ENCODE results near the gene ZG16B.

ZG16B gene

GRCh38 chr16:2825906-2826305 is 4.2 kb upstream of the ZG16B start:
- no peak for DNase-seq

DNA sequence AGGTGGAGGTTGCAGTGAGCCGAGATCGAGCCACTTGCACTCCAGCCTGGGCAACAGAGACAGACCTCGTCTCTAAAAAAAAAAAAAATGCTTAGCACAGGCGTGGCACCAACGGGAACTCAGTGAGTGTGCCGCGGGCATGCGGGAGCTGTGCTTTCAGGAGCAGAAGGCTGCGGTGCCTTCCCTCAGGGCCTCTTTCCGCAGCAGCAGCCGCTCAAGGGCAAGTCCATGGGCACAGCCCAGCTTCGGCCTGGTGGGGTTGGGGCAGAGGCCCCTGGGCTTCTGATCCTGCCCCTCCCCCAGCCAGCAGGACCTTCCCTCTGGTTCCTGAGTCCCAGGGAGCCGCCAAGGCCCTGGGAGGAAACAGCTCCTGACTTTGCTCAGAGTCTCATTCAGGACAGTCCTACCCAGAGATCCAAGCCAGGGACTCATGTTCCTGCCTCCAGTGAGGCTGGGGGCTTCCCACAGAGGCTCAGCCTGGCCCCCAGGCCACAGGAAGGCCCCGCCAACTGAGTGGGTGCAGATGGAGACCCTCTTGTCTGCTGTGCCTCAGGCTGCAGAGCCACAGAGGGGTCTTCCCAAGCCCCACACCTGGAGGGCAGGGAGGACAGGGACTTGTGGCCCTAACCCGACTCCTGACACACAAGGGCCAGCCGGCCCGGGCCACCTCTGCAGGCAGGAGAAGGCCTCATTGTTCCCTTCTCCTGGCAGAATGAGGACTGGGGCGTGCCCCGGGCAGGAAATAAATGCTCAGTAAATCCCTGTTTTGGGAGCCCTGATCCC is 3.3 kb upstream of the ZG16B start:
- DNase-seq, result no peak

DNA sequence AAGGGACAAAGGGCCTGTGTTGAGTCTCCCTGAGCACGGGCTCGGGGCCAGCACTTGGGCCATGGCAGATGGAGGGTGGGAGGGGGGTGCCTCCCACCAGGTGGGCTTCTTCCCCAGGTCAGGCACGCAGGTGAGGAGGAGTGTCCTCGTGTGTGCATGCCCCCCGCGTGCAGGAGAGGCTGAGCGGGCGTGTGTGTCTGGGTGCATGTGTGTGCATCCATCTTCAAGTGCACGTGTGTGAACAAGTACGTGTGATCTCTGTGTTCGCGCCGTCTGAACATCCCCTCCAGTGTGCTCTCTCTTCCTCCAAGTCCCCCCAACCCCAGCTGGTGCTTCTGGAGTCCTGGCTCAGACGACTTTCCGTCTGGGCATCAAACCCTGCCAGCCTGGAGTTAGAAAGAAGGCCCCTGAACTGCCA is 2.7 kb upstream of the ZG16B start:
- no peak for DNase-seq

GRCh38 chr16:2827831-2828520 is 2.1 kb upstream of the ZG16B start:
- no peak for DNase-seq

DNA sequence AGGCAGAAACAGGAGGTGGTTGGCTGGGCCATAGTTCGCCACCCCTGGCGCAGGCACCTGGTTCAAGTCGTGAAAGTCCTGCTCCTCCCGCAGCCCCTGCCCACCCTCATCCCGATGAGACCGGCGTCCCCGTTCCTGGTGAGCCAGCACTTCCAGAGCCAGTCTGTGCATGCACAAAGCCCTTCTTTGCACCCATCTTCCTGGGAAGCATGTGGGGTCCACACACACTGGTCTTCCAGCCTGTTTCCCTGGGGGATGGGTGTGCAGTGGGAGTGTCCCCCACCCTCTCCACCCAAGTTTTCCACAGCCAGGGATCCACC is 1.6 kb upstream of the ZG16B start:
- DNase-seq, result no peak

DNA sequence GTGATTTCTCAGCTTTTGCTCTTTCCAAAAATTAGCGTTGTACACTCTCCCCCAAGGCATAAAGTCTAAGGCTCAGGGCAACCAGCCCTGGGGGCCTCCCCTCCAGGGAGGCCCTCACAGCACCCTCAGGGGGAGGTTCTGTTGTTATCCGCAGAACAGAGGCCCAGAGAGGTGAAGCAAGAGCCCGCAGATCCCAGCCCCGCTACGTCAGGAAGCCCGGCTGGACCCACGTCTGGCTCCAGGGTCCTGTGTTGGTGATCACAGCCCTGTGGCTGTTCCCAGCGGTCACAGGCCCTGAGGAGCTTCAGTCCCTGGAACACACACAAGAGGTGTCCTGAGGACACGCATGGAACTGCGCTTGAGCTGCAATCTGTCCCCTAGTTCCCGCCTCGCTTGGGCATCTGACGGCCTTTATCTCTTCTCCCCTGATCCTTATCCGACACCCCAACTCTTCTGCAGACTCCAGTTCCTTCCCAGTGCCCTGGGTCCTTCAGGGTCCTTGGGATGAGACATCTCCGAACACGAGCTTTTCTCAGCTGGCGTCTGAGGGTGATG is 1.1 kb upstream of the ZG16B start:
- DNase-seq, result no peak

- DNase-seq, result no peak
Observed at GRCh38 chr16:2830355-2830695, 222 bp downstream of the ZG16B start.

- no peak for DNase-seq
Observed at GRCh38 chr16:2831203-2831602, 1.1 kb downstream of the ZG16B start.

GRCh38 chr16:2833776-2834175 is 3.7 kb downstream of the ZG16B start:
- DNase-seq, result no peak

DNA sequence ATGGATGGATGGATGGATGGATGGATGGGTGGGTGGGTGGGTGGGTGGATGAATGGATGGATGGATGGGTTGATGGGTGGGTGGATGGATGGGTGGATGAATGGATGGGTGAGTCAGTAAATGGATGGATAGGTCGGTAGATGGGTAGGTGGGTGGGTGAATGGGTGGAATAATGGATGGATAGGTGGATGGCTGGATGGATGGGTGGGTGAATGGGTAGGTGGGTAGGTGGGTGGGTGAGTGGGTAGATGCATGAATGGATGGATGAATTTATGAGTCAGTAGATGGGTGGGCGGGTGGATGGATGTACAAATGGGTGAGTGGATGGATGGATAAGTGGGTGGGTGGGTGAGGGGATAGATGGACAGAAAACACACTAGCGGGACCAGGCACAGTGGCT is 4.9 kb downstream of the ZG16B start:
- DNase-seq, result no peak

DNA sequence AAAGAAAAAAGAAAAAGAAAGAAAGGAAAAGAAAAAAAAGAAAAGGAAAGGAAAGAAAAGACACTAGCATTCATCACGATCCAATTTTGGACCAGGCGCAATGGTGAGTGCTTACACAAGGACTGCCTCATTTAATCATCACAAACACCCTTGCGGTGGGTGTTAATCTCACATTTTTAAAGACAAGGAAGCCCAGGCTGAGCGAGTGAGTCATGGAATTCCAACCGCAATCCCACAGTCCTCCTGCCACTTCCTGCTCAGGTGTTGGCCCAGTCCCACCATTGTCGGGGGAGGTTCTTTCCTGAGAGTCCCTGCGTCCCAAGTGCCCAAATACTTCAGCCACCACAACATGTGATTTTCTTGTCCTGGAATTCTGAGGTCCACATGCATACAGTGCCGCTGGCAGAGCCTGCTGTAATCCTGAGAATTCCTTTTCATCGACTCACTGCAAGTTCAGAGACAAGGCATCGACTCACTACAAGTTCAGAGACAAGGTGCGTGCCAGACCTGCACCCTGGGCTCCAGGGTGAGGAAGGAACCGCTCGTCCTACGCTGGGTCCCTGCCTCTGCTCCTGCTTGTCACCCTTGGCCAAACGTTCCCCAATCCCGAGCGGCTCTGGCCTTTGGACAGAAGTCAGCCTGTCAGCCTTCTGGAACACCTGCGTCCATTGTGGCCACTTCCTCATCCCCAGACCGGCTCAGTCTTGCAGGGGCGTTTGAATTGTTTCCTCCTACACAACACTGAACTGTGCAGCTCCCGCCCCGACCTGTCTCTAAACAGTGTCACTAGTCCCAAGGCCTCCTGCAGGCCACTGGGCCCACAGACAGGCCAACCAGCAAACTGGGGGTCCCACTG is 5.8 kb downstream of the ZG16B start:
- no peak for DNase-seq

- no peak for DNase-seq
Observed at GRCh38 chr16:2836646-2837508, 6.8 kb downstream of the ZG16B start.

GRCh38 chr16:2838928-2839327 is 8.8 kb downstream of the ZG16B start:
- peak; percentile 33 for DNase-seq

DNA sequence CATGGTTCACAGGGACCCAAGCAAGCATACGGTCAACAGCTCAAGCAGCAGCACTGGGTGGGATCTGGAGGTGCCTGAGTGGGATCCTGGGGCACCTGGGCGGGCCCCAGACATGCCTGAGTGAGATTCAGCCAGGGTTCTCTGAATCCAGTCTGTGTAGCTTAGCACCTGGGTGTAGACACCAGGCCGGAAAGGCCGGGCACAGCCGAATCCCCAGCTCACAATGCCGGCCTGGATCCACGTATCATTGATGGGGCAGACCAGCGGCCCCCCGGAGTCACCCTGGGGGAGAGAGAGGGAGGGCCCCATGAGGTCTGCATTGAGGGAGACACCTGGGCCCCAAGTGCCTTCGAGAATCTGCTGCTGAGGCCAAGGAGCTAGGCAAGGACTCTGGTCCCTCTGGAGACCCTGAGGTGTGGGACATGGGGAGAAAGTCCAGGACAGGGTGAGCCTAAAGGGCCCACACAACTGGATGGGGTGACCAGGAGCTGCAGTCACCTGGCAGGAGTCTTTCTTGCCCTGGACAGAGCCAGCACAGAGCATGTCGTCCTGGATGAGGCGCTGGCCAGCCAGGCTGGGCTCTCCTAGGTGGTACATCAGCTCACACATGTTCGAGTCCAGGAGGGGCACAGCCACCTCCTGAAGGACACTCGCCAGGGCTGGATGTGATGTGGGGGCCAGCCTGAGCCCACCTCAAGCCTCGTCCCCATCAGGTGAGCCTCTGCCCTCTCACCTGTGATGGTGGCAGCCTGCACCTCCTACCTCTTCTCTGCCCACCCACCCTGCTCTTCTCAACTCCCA is 9.7 kb downstream of the ZG16B start:
- no peak for DNase-seq

- DNase-seq, result no peak
Observed at GRCh38 chr16:2840914-2841313, 10.8 kb downstream of the ZG16B start.

- no peak for DNase-seq
Observed at GRCh38 chr16:2841606-2842339, 11.7 kb downstream of the ZG16B start.

GRCh38 chr16:2842340-2843000 is 12.4 kb downstream of the ZG16B start:
- DNase-seq, result peak; percentile 38

- no peak for DNase-seq
Observed at GRCh38 chr16:2843526-2843925, 13.4 kb downstream of the ZG16B start.

DNA sequence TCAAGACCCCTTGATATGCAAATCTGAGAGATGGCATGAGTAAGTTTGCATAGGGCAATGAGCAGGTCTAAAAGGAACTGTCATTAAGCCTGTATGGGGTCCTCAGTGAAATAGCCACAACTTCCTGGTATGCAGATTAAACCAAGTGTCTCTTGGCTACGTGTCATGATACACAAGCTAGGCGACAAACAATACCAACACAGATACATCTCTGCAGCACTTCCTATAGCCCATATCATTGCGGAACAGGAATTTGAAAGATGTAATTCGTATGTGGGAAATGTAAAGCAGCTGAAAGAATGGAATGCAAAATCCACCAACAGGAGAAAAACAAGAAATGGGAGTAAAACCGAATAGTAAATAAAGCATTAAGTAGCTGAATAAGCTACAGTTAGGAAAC is 15.0 kb downstream of the ZG16B start:
- no peak for DNase-seq

GRCh38 chr16:2846511-2847310 is 16.6 kb downstream of the ZG16B start:
- no peak for DNase-seq
